HepG2 (cell line): Measurements from ENCODE around the gene CD93. TPM values are rescaled to one million over a fixed set of nuclear protein-coding genes. Genes with fewer than 3 reads are reported as not detected.

Experiments used
- ATAC-seq: fragments of 200-7000 bp; cut with Tn5 transposase; 3 replicates; pipeline ENCODE4 v1.9.1; 2020; ENCODE audit warnings: mild to moderate bottlenecking, moderate library complexity
- BruUV-seq: library from RNA; stranded (reverse); fragments of 400-500 nt; replicated peaks from 2 replicates; lab custom pipeline; 2021; lab: Mats Ljungman, UMichigan
- CTCF ChIA-PET: fragments of 300-600 bp; formaldehyde crosslinking; extraction: SDS; loops from one replicate; lab custom pipeline; 2021; ENCODE audit warnings: low total read pairs, inconsistent platforms, low intra/inter-chr PET ratio; lab: Yijun Ruan, JAX
- POLR2A ChIA-PET: fragments of 350-600 bp; sonication (Branson Sonifier 250); formaldehyde crosslinking; loops from one replicate; lab custom pipeline; 2020; ENCODE audit warnings: antibody characterized with exemption, inconsistent platforms; lab: Yijun Ruan, JAX
- DNase-seq: peaks from one replicate; pipeline ENCODE4 v3.0.0-alpha.2; 2015; ENCODE audit warnings: low spot score
- FAIRE-seq: peaks from 3 replicates; lab custom pipeline; 2011; peaks lifted over from hg19 to GRCh38; lab: Jason Lieb, UNC
- H2AFZ ChIP-seq: one replicate; pipeline ENCODE4 v1.6.1; 2011; ENCODE audit warnings: low read length, inconsistent platforms
- H3K27ac ChIP-seq: fragments of 300-600 bp; 3 replicates; pipeline ENCODE4 v1.8.0; 2011; ENCODE audit warnings: mixed run types, mild to moderate bottlenecking, mixed read lengths, low read length, inconsistent platforms; ENCODE audit not compliant: insufficient read depth; ENCODE audit errors: extremely low read length
- H3K27me3 ChIP-seq, 2 experiments: fragments of 200-600 bp in 1 of 2; 2 replicates in 1 of 2; 3 replicates in 1 of 2; pipeline versions ENCODE4 v1.6.0 to v1.8.0; 2011; ENCODE audit warnings: low read length in 2 of 2, mild to moderate bottlenecking in 2 of 2, moderate library complexity in 2 of 2, inconsistent platforms in 1 of 2; ENCODE audit not compliant: insufficient read depth in 2 of 2, control insufficient read depth in 1 of 2
- H3K36me3 ChIP-seq, 2 experiments: fragments of 200-600 bp in 1 of 2; replicated peaks in 1 of 2; 2 replicates in 1 of 2; 3 replicates in 1 of 2; pipeline versions ENCODE4 v1.5.1 to v1.8.0; 2011; ENCODE audit warnings: low read length in 2 of 2, inconsistent platforms in 1 of 2; ENCODE audit not compliant: insufficient read depth in 2 of 2, control insufficient read depth in 1 of 2
- H3K4me1 ChIP-seq: 2 replicates; pipeline ENCODE4 v1.5.1; 2012; ENCODE audit warnings: low read length, inconsistent platforms; ENCODE audit not compliant: insufficient read depth
- H3K4me2 ChIP-seq: 2 replicates; pipeline ENCODE4 v1.6.0; 2011; ENCODE audit warnings: low read depth, low read length, inconsistent platforms
- H3K4me3 ChIP-seq, 3 experiments: fragments of 200-600 bp in 1 of 3; sonication (generic), shearing (Covaris generic) in 1 of 3; replicated peaks in 1 of 3; 2 replicates each; pipeline ENCODE4 v1.5.1; 2011 to 2016; ENCODE audit warnings: low read length in 3 of 3, inconsistent platforms in 2 of 3, low read depth in 2 of 3, mild to moderate bottlenecking in 2 of 3, control low read depth in 1 of 3, mixed read lengths in 1 of 3; ENCODE audit not compliant: insufficient read depth in 1 of 3
- H3K79me2 ChIP-seq: one replicate; pipeline ENCODE4 v1.6.1; 2011; ENCODE audit warnings: low read length, inconsistent platforms; ENCODE audit not compliant: insufficient read depth
- H3K9ac ChIP-seq: 2 replicates; pipeline ENCODE4 v1.6.0; 2011; ENCODE audit warnings: mild to moderate bottlenecking, low read depth, low read length, inconsistent platforms; ENCODE audit not compliant: insufficient read depth
- H3K9me3 ChIP-seq: 2 replicates; pipeline ENCODE4 v1.5.1; 2012; ENCODE audit warnings: mild to moderate bottlenecking, low read length
- H4K20me1 ChIP-seq: 2 replicates; pipeline ENCODE4 v1.6.0; 2011; ENCODE audit warnings: inconsistent platforms, mild to moderate bottlenecking, low read length, moderate library complexity; ENCODE audit not compliant: insufficient read depth
- ESRRA ChIP-seq: sonication (generic); formaldehyde crosslinking; IDR thresholded peaks from 2 replicates; pipeline ENCODE4 v1.5.1; 2020; ENCODE audit warnings: mild to moderate bottlenecking, low read depth, missing genetic modification reagents
- FUBP1 ChIP-seq: sonication (generic); formaldehyde crosslinking; IDR thresholded peaks from 2 replicates; pipeline ENCODE4 v1.5.1; 2020; ENCODE audit warnings: missing genetic modification reagents, mild to moderate bottlenecking, borderline replicate concordance
- RAD21 ChIP-seq: fragments of 450-650 bp; formaldehyde crosslinking; IDR thresholded peaks from 2 replicates; pipeline ENCODE4 v1.5.0; 2020; ENCODE audit warnings: mild to moderate bottlenecking
- RARG ChIP-seq: sonication (generic); formaldehyde crosslinking; IDR thresholded peaks from 2 replicates; pipeline ENCODE4 v1.4.0; 2020; ENCODE audit warnings: low read depth, mild to moderate bottlenecking, missing genetic modification reagents
- SAP130 ChIP-seq: IDR thresholded peaks from 2 replicates; pipeline ENCODE4 v1.6.1; 2016; ENCODE audit warnings: low read depth
- TP53 ChIP-seq: sonication (generic); formaldehyde crosslinking; conservative IDR thresholded peaks from 2 replicates; pipeline ENCODE4 v1.4.0; 2020; ENCODE audit warnings: missing genetic modification reagents
- ZKSCAN8 ChIP-seq: IDR thresholded peaks from 2 replicates; pipeline ENCODE4 v1.6.1; 2016; ENCODE audit warnings: borderline replicate concordance, missing genetic modification reagents, missing compliant biosample characterization
- ZNF510 ChIP-seq: sonication (generic); formaldehyde crosslinking; IDR thresholded peaks from 2 replicates; pipeline ENCODE4 v1.4.0; 2020; ENCODE audit warnings: low read depth, mild to moderate bottlenecking, missing genetic modification reagents
- ZNF570 ChIP-seq: sonication (generic); formaldehyde crosslinking; IDR thresholded peaks from 2 replicates; pipeline ENCODE4 v1.4.0; 2020; ENCODE audit warnings: mild to moderate bottlenecking, missing genetic modification reagents, borderline replicate concordance
- ZNF800 ChIP-seq: sonication (generic); formaldehyde crosslinking; IDR thresholded peaks from 2 replicates; pipeline ENCODE4 v1.4.0; 2020; ENCODE audit warnings: missing genetic modification reagents
- WGBS: methylation state at CpG from one replicate; pipeline ENCODE4 v1.1.6; 2017; ENCODE audit warnings: low lambda C conversion rate; 5-methylcytosine and 5-hydroxymethylcytosine counted together
- in situ Hi-C: cut with HindIII; loops from 2 replicates; pipeline ENCODE4 v1.10.0; 2017; ENCODE audit warnings: low pct_unique_long_range_greater_than_20kb; ENCODE audit not compliant: extremely low pct_ligation_motif_present
- intact Hi-C: fragments of 100-400 bp; cut with micrococcal nuclease; formaldehyde crosslinking; loops from one replicate; pipeline ENCODE4 v1.10.0; 2022; ENCODE audit not compliant: unreplicated experiment
- polyA plus RNA-seq, 8 experiments: library from polyadenylated mRNA; depleted of rRNA in 3 of 8; stranded (reverse) in 7 of 8; unstranded in 1 of 8; fragments of >200 nt; fragmentation: Illumina TruSeq in 4 of 8; extraction: Trizol in 4 of 8; gene quantifications; 2 replicates each; pipeline versions ENCODE4 v1.2.1 to v1.2.3, GENCODE V29; 2011 to 2016; ENCODE audit warnings: low read depth in 4 of 8, missing spikeins in 1 of 8, mixed read lengths in 1 of 8; ENCODE audit not compliant: insufficient read depth in 1 of 8
- total RNA-seq, 5 experiments: library from RNA; depleted of rRNA; stranded (reverse); fragments of >200 nt; fragmentation: Illumina TruSeq; extraction: Trizol; gene quantifications; 2 replicates each; pipeline ENCODE4 v1.2.3, GENCODE V29; 2016; ENCODE audit warnings: low read depth in 1 of 5

Gene CD93
- total and polyA plus RNA-seq, 2 of the 13 experiments (the other 11 are each of a cell fraction or from before 2014, with no cell fraction given) = not detected

GRCh38 chr20:23118144-23118543 is 32.0 kb upstream of the CD93 start:
- in situ Hi-C loops (no loop called here), intact Hi-C loops (no loop called here)
- H3K4me2 ChIP-seq = no peak overlapping the region
- no peak overlapping the region for H3K27ac ChIP-seq
- no TSS peak for BruUV-seq
- H3K36me3 ChIP-seq = no peaks in the 10 kb centered on the region
- no peak for FAIRE-seq
- 28% methylated on average over 8 of the region's 8 CpGs for WGBS
- H4K20me1 ChIP-seq = no peaks in the 10 kb centered on the region
- no peak for DNase-seq
- ATAC-seq = no peak
- POLR2A ChIA-PET = no interaction called here
- H3K79me2 ChIP-seq = no peaks in the 10 kb centered on the region
- no peaks in the 10 kb centered on the region for H3K4me1 ChIP-seq
- CTCF ChIA-PET = no interaction called here
- H3K27me3 ChIP-seq = peaks cover 9 to 33% of the 10 kb centered on the region in 2 experiments; a peak in 4 of 5 replicates
- no peak overlapping the region for H3K4me3 ChIP-seq
- H3K9me3 ChIP-seq = no peaks in the 10 kb centered on the region
- no peak overlapping the region for H3K9ac ChIP-seq
- no peak overlapping the region for H2AFZ ChIP-seq
- TF ChIP-seq FUBP1 (CRISPR knock-in tag) (no peak), ESRRA (CRISPR knock-in tag) (no peak), ZNF570 (CRISPR knock-in tag) (no peak), TP53 (CRISPR knock-in tag) (no peak), RARG (CRISPR knock-in tag) (no peak), RAD21 (CRISPR knock-in tag) (no peak), ZKSCAN8 (CRISPR knock-in tag) (no peak)

GRCh38 chr20:23117738-23118137 is 31.6 kb upstream of the CD93 start:
- Histone ChIP-seq H3K4me1 (no peaks in the 10 kb centered on the region), H3K9me3 (no peaks in the 10 kb centered on the region), H3K79me2 (no peaks in the 10 kb centered on the region), H2AFZ (no peak overlapping the region), H3K4me2 (no peak overlapping the region), H3K36me3 (no peaks in the 10 kb centered on the region), H3K4me3 (no peak overlapping the region), H3K27ac (no peak overlapping the region), H3K9ac (no peak overlapping the region), H4K20me1 (no peaks in the 10 kb centered on the region), H3K27me3 (peaks cover 9 to 33% of the 10 kb centered on the region in 2 experiments; a peak in 4 of 5 replicates)
- no peak for ATAC-seq
- CTCF ChIA-PET = no interaction called here
- FAIRE-seq = no peak
- POLR2A ChIA-PET = no interaction called here
- WGBS = 20% methylated on average over 6 of the region's 8 CpGs
- in situ Hi-C loops = no loop called here
- DNase-seq = no peak
- TF ChIP-seq ZNF800 (CRISPR knock-in tag) (no peak), ZNF510 (CRISPR knock-in tag) (no peak), SAP130 (no peak)
- no TSS peak for BruUV-seq
- intact Hi-C loops = no loop called here
